HEK293 (cell line): ENCODE data around the gene TTC9C.

Source experiments
- ZBTB17 ChIP-seq: fragments of 450-650 bp; formaldehyde crosslinking; IDR thresholded peaks from 2 replicates; pipeline ENCODE4 v1.5.1; 2016; ENCODE audit warnings: missing biosample characterization, missing genetic modification characterization
- ZBTB8A ChIP-seq: fragments of 450-650 bp; formaldehyde crosslinking; IDR thresholded peaks from 2 replicates; pipeline ENCODE4 v1.5.1; 2016; ENCODE audit warnings: missing biosample characterization, missing genetic modification characterization
- ZFP69B ChIP-seq: fragments of 450-650 bp; formaldehyde crosslinking; IDR thresholded peaks from 2 replicates; pipeline ENCODE4 v1.5.1; 2016; ENCODE audit warnings: missing biosample characterization, missing genetic modification characterization
- ZNF777 ChIP-seq: fragments of 450-650 bp; formaldehyde crosslinking; IDR thresholded peaks from 2 replicates; pipeline ENCODE4 v1.5.1; 2017; ENCODE audit warnings: missing biosample characterization, missing genetic modification characterization, borderline replicate concordance
- ZNF785 ChIP-seq: fragments of 450-650 bp; formaldehyde crosslinking; IDR thresholded peaks from 2 replicates; pipeline ENCODE4 v1.5.1; 2016; ENCODE audit warnings: missing biosample characterization, missing genetic modification characterization
- TF ChIP-seq, protein P1 (sequence below): fragments of 450-650 bp; formaldehyde crosslinking; IDR thresholded peaks from 2 replicates; pipeline ENCODE4; 2016; ENCODE audit warnings: missing biosample characterization, missing genetic modification characterization

The TTC9C gene

DNA sequence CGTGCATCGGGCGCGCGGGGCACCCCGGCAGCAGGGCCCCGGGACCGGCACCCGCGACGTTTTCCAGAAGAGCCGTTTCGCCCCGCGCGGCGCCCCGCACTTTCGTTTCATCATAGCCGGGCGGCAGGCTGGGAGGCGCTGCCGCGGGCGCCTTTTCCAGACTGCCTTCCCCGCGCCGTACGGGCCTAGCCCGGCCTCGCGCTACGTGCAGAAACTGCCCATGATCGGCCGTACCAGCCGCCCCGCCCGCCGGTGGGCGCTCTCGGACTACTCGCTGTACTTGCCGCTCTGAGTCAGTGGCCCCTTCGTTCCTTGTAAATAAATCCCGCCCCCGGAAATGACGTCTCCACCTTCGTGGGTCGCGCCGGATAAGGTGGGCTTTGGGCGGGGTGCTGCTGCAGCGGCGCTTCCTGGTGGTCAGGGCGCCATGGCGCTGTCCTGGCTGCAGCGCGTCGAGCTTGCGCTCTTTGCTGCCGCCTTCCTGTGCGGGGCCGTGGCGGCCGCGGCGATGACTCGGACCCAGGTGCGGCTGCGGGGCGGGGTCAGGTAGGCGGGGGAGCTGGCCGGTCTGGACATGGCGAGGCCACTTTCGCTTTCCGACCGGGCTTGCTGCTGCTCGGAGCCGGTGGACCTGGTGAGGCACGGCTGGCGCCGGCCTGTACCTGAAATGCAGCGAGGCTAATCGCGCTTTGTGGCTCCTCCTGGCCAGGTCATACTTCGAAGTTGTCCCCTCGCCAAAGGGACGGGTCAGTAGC, 58.9 kb downstream of the TTC9C start, which contains the start of gene TMEM179B (continued):
- peak; percentile 87 for TF ChIP-seq ZBTB8A (tag by site-specific recombination)
- TF ChIP-seq ZBTB17 (tag by site-specific recombination), result peak; percentile 76
- TF ChIP-seq ZFP69B (tag by site-specific recombination), result no peak
- TF ChIP-seq, protein P1, sequence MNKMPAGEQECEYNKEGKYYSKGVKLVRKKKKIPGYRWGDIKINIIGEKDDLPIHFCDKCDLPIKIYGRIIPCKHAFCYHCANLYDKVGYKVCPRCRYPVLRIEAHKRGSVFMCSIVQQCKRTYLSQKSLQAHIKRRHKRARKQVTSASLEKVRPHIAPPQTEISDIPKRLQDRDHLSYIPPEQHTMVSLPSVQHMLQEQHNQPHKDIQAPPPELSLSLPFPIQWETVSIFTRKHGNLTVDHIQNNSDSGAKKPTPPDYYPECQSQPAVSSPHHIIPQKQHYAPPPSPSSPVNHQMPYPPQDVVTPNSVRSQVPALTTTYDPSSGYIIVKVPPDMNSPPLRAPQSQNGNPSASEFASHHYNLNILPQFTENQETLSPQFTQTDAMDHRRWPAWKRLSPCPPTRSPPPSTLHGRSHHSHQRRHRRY (tag by site-specific recombination), result no peak
- TF ChIP-seq ZNF785 (tag by site-specific recombination), result no peak
- TF ChIP-seq ZNF777 (tag by site-specific recombination), result no peak
- TF ChIP-seq, all 188 proteins: peak for 49
